Thyroid gland (tissue), 4 donors: ENCODE data around the gene SMIM41. TPM values are rescaled to one million over a fixed set of nuclear protein-coding genes. Genes with fewer than 3 reads are reported as not detected.

Source experiments
- DNase-seq, 2 donors: peaks; one replicate each; pipeline ENCODE4 v3.0.0-alpha.2; 2019
- H3K27ac ChIP-seq, 3 donors: fragments of 200-600 bp; sonication (generic); 1 replicate in 2 of 3; 2 replicates in 1 of 3; pipeline ENCODE4 v1.5.1; 2016 to 2019; ENCODE audit warnings: mild to moderate bottlenecking in 1 of 3, moderate library complexity in 1 of 3
- H3K27me3 ChIP-seq: fragments of 200-600 bp; sonication (generic); one replicate; pipeline ENCODE4 v1.5.1; 2019
- H3K36me3 ChIP-seq, 2 donors: fragments of 200-600 bp; sonication (generic); one replicate each; pipeline ENCODE4 v1.5.1; 2016 to 2019
- H3K4me1 ChIP-seq, 2 donors: fragments of 200-600 bp; sonication (generic); one replicate each; pipeline ENCODE4 v1.5.1; 2017 to 2019
- H3K4me3 ChIP-seq, 3 donors: fragments of 200-600 bp; sonication (generic); replicated peaks in 1 of 3; 1 replicate in 2 of 3; 2 replicates in 1 of 3; pipeline ENCODE4 v1.5.1; 2016; ENCODE audit warnings: mild to moderate bottlenecking in 1 of 3
- H3K9me3 ChIP-seq: fragments of 200-600 bp; sonication (generic); one replicate; pipeline ENCODE4 v1.5.1; 2017
- POLR2A ChIP-seq, 2 donors: fragments of 450-650 bp; IDR thresholded peaks; one replicate each; pipeline ENCODE4 v1.6.1; 2017; ENCODE audit warnings: antibody characterized with exemption in 2 of 2, mild to moderate bottlenecking in 2 of 2, moderate library complexity in 1 of 2
- WGBS, 2 donors: methylation state at CpG; one replicate each; pipeline ENCODE4 v1.1.5; 2017; 5-methylcytosine and 5-hydroxymethylcytosine counted together
- intact Hi-C: fragments of 100-400 bp; cut with DNase I; formaldehyde crosslinking; loops from one replicate; pipeline ENCODE4 v1.15.1; 2023
- total RNA-seq, 4 donors: library from RNA; depleted of rRNA; stranded (reverse); fragments of >200 nt; gene quantifications; one replicate each; pipeline ENCODE4 v1.2.3, GENCODE V29; 2016
- TF ChIP-seq, protein P1 (sequence below), 6 experiments: fragments of 200-600 bp in 3 of 6; fragments of 450-650 bp in 3 of 6; sonication (generic) in 3 of 6; IDR thresholded peaks; one replicate each; pipeline ENCODE4 v1.5.1; 2016 to 2019; ENCODE audit warnings: antibody characterized with exemption in 6 of 6, mild to moderate bottlenecking in 2 of 6, inconsistent platforms in 1 of 6, moderate library complexity in 1 of 6

Gene SMIM41
- total RNA-seq, 4 donors from 2014 or later, result 0.67 TPM; not detected in 3

DNA sequence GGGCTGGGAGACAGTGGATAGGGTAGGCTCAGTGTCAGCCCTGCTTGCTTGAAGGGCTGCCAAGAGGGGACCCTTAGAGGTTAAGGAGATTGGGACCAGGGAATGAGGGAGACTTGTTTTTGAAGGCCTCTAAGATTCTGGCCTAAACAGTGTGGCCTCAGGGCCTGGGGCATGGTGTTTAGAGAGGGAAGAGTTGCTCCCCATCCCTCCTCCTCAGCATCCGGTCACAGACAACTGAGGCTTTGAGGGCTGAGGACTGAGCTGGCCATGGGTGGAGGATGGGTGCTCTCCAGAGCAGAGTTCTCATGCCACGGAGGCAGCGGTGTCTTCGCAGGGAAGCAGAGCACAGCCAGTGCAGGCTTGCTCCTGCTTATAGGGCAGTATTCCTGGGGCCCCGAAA lies 62.9 kb downstream of the SMIM41 start:
- no peak for TF ChIP-seq POLR2A (IDR thresholded peaks at IDR 0.05)
- TF ChIP-seq, protein P1, sequence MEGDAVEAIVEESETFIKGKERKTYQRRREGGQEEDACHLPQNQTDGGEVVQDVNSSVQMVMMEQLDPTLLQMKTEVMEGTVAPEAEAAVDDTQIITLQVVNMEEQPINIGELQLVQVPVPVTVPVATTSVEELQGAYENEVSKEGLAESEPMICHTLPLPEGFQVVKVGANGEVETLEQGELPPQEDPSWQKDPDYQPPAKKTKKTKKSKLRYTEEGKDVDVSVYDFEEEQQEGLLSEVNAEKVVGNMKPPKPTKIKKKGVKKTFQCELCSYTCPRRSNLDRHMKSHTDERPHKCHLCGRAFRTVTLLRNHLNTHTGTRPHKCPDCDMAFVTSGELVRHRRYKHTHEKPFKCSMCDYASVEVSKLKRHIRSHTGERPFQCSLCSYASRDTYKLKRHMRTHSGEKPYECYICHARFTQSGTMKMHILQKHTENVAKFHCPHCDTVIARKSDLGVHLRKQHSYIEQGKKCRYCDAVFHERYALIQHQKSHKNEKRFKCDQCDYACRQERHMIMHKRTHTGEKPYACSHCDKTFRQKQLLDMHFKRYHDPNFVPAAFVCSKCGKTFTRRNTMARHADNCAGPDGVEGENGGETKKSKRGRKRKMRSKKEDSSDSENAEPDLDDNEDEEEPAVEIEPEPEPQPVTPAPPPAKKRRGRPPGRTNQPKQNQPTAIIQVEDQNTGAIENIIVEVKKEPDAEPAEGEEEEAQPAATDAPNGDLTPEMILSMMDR (IDR thresholded peaks at IDR 0.05), result no peak
- WGBS, 2 donors, result 67 to 71% methylated on average over 5 of the region's 5 CpGs
- Histone ChIP-seq H3K36me3 (no peaks in the 10 kb centered on the region), H3K27ac (no peak overlapping the region), H3K4me3 (no peak overlapping the region), H3K4me1 (peaks cover 8 to 38% of the 10 kb centered on the region in 2 donors), H3K27me3 (no peaks in the 10 kb centered on the region), H3K9me3 (no peaks in the 10 kb centered on the region)
- DNase-seq, result peak in 1 of 2 donors; percentile 35
- intact Hi-C loops, result loop anchor here (5.0 kb wide), 1 partner anchor 840 kb away; no protein-coding TSS in a partner anchor

DNA sequence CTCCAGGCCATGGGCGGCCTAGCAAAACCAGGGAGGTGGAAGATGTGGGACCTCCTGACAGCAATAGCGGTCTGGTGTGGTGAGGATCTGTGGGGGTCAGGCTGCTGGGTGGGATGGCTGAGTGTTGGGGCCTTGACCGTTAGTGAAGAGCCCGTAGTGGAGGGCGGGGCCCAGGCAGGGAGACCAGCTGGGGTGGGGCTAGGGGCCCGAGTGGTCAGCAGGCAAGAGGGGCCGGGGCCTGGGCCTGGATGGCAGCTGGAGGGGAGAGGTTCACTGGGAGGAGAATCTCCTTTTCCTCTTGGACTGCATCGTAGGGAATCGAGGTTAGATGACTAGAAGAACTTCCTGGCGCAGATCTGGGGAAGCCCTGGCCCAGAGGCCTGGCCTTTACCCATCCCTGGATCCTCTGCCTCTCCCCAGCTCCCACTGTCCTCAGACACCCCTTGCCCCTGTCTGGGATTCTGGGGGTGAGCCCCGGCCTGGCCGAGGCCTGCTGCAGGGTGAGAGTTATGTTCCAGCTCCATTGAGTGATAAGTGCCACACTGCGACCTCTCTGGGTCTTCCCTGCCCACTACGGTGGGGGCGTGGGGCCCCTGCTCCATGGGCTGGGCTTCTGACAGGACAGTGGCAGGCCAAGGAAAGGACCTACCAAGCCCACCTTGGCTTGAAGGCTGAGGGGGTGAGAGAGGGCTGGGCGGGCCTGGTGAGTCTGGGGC lies 65.2 kb downstream of the SMIM41 start:
- H3K9me3 ChIP-seq, result no peaks in the 10 kb centered on the region
- no peaks in the 10 kb centered on the region for H3K36me3 ChIP-seq
- TF ChIP-seq, protein P1 (IDR thresholded peaks at IDR 0.05), result no peak
- no peak for TF ChIP-seq POLR2A (IDR thresholded peaks at IDR 0.05)
- H3K4me1 ChIP-seq, result peaks cover 30 to 59% of the 10 kb centered on the region in 2 donors
- intact Hi-C loops, result loop anchor here (5.0 kb wide), 1 partner anchor 838 kb away; no protein-coding TSS in a partner anchor
- 86 to 90% methylated on average over 13 to 14 of the region's 16 CpGs for WGBS, 2 donors
- DNase-seq, result no peak
- H3K27me3 ChIP-seq, result no peaks in the 10 kb centered on the region
- no peak overlapping the region for H3K4me3 ChIP-seq
- peak overlapping the region in 1 of 3 donors; percentile 78 for H3K27ac ChIP-seq

DNA sequence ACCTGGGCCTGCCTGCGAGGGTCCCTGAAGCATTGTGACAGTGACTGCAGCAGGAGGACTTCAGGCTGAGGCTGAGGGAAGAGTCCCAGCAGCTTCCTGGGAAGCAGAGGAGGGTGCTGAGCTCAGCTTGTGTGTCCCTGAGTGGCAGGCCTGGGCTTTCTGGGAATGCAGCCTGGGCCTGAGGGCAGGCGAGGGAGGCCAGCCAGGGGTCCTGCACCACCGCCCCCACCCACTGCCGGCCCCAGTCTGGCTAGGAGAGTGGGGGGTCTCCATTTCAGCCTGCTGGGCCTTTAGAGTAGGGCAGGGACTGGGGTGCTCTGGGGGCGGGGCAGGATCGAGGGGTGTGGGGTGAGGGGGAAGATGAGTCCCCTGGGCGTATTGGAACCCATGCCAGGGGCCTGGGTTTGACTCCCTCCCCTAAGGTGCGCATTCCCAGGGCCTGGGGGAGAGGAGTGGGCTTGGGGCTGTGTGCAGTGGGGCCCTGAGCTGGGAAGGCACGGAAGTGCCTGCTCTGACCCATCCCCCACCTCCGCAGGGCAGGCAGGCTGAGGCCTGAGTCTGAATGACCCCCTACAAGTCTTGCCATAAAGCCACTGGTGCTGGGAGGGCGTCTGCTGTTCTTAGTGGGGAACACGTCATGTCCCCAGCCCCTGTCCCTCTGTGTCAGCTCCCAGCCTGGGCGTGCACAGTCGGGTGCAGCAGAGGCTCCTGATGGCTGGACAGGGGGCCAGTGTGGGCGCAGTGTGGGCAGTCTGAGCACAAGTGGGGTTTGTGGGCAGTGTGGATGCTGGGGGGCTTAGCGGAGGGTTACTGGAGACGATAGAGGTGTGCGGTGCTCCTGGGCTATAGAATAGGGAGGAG lies 66.0 kb downstream of the SMIM41 start:
- no peaks in the 10 kb centered on the region for H3K9me3 ChIP-seq
- peak overlapping the region in 1 of 3 donors; percentile 98 for H3K27ac ChIP-seq
- H3K4me3 ChIP-seq, result no peak overlapping the region
- TF ChIP-seq, protein P1 (IDR thresholded peaks at IDR 0.05), result no peak
- TF ChIP-seq POLR2A (IDR thresholded peaks at IDR 0.05), result no peak
- no peaks in the 10 kb centered on the region for H3K36me3 ChIP-seq
- no peak for DNase-seq
- peaks cover 35 to 65% of the 10 kb centered on the region in 2 donors for H3K4me1 ChIP-seq
- intact Hi-C loops, result no loop called here
- H3K27me3 ChIP-seq, result no peaks in the 10 kb centered on the region
- 90 to 93% methylated on average over 9 to 16 of the region's 18 CpGs for WGBS, 2 donors

DNA sequence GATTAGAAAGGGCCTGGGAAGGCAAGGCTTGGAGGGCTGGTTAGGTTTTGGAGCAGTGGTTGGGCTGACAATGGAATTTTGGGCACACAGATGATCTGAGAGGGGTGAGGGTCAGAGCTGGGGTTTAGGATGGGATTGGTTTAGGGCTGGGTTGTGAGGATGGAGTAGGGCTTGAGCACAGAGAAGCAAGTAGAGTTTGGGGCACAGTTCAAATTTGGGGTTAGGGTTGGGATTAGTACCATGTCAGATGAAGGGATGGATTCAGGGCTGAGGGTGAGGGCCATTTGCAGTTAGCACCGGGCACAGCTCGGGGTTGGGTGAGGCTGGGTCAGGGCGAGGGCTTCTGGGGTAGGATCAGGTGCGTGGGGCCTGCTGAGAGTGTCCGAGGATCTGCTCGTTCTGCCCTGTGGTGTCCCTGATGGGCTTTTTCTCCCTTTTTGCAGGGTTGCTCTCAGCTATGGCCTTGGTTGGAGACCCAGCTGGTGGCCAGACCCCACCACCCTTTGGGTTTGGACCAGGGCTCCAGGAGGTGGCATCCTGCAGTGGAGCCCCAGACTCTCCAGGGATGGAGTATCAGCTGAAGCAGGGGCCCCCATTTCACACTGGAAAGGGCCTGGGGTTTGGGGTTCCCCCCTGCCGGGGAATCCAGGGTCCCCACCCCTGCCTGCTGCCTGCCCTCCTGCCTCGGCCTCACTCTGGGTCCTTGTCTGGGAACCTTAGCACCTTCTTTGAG lies 66.8 kb downstream of the SMIM41 start:
- no peak for TF ChIP-seq POLR2A (IDR thresholded peaks at IDR 0.05)
- TF ChIP-seq, protein P1 (IDR thresholded peaks at IDR 0.05), result no peak
- 95 to 99% methylated on average over 7 to 8 of the region's 8 CpGs for whole genome bisulfite sequencing, 2 donors
- H3K9me3 ChIP-seq, result no peaks in the 10 kb centered on the region
- intact Hi-C loops, result no loop called here
- no peak for DNase-seq
- peaks cover 35 to 70% of the 10 kb centered on the region in 2 donors for H3K4me1 ChIP-seq
- H3K27ac ChIP-seq, result peak overlapping the region; percentile 97 to 100 (median 98)
- H3K36me3 ChIP-seq, result no peaks in the 10 kb centered on the region
- H3K4me3 ChIP-seq, result no peak overlapping the region
- H3K27me3 ChIP-seq, result no peaks in the 10 kb centered on the region
